Activated CD4-positive, alpha-beta T cell treated with anti-CD3 and anti-CD28 coated beads for 36 hours (primary cell): Measurements from ENCODE around the gene ARL15. TPM values are rescaled to one million over a fixed set of nuclear protein-coding genes. Genes with fewer than 3 reads are reported as not detected.
"Not testable (repeated sequence)": the region's sequence is repeated elsewhere in the genome, so short reads cannot be mapped to it uniquely, and the experiment has no call there.

Experiments used
- ATAC-seq: fragments of 200-7000 bp; cut with Tn5 transposase; one replicate; pipeline ENCODE4 v1.10.0; 2021; ENCODE audit warnings: mild to moderate bottlenecking, moderate library complexity
- CTCF ChIA-PET: fragments of 350-600 bp; sonication (Branson Sonifier 250); formaldehyde crosslinking; loops from one replicate; lab custom pipeline; 2021; ENCODE audit warnings: antibody characterized with exemption; lab: Charles Lee
- POLR2A ChIA-PET: fragments of 350-600 bp; sonication (Branson Sonifier 250); formaldehyde crosslinking; loops from one replicate; lab custom pipeline; 2021; ENCODE audit warnings: antibody characterized with exemption, inconsistent platforms; lab: Charles Lee
- DNase-seq: peaks from one replicate; pipeline ENCODE4 v3.0.0-alpha.2; 2020
- H3K27ac Mint-ChIP-seq: one replicate; pipeline ENCODE4 v1.8.0; 2021; ENCODE audit warnings: mixed read lengths
- H3K27me3 Mint-ChIP-seq: one replicate; pipeline ENCODE4 v1.8.0; 2021; ENCODE audit warnings: mixed read lengths
- H3K36me3 Mint-ChIP-seq: one replicate; pipeline ENCODE4 v1.8.0; 2021; ENCODE audit warnings: low read depth, mixed read lengths
- H3K4me1 Mint-ChIP-seq: one replicate; pipeline ENCODE4 v1.8.0; 2021; ENCODE audit warnings: mixed read lengths
- H3K4me3 Mint-ChIP-seq: one replicate; pipeline ENCODE4 v1.8.0; 2021; ENCODE audit warnings: mild to moderate bottlenecking, moderate library complexity, mixed read lengths
- H3K9me3 Mint-ChIP-seq: one replicate; pipeline ENCODE4 v1.8.0; 2021; ENCODE audit warnings: low read depth, mixed read lengths
- intact Hi-C, 2 experiments: fragments of 100-400 bp; cut with DNase I in 1 of 2; cut with micrococcal nuclease in 1 of 2; formaldehyde crosslinking; loops; one replicate each; pipeline versions ENCODE4 v1.14.2 to v1.15.1; 2022 to 2024; cut with DNase I, micrococcal nuclease
- microRNA-seq: library from miRNA; unstranded; fragments of <30 nt; microRNA quantifications from one replicate; pipeline ENCODE4 v1.2.0, GENCODE V29; 2021; ENCODE audit warnings: borderline replicate concordance
- total RNA-seq, 2 experiments: library from RNA; stranded (reverse); gene quantifications; one replicate each; pipeline ENCODE4 v1.2.3, GENCODE V29; 2021

ARL15 gene
- total RNA-seq, 2 experiments from 2014 or later: 5.4 to 6.7 TPM

DNA sequence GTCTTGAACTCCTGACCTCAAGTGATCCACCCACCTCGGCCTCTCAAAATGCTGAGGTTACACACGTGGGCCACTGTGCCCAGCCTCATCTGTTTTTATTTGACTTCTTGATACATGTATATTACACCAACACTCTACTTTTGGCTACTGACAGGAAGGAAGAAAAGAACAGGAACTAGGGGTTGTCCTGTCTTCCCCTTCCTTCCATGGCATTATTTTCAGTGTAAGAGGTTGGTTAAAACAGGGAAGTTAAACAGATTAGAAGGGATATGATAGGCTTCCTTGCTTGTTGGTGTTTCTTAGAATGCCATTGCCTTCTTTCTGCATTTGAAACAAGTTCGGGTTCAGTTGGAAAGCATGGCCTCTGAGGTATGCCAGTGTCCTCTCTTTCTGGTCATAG lies 437.1 kb downstream of the ARL15 start:
- Mint-ChIP-seq H3K36me3 (no peaks in the 10 kb centered on the region), H3K27me3 (no peaks in the 10 kb centered on the region), H3K27ac (no peak overlapping the region), H3K4me1 (no peaks in the 10 kb centered on the region), H3K4me3 (no peak overlapping the region), H3K9me3 (no peaks in the 10 kb centered on the region)
- POLR2A ChIA-PET: no interaction called here
- DNase-seq: no peak
- CTCF ChIA-PET: no interaction called here
- ATAC-seq: no peak
- intact Hi-C loops: no loop called here

DNA sequence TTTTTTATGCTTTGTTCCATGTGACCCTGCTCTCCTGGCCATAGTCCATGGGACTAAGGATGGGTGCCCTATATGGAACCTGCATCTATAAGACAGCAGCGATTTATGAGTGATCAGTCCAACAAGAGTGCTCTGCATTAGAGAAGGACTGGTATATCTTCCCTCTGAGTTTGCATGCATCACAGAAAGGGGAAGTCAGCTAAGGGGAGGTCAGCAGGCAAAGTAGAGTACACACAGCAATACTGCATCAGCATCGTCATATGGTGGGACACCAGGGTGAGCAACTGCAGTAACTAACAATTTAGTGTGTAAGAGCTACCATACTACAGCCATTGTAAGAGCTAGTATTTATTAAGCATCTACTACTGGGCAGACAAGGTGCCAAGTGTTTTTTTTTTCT lies 438.6 kb downstream of the ARL15 start:
- CTCF ChIA-PET: no interaction called here
- no peaks in the 10 kb centered on the region for H3K9me3 Mint-ChIP-seq
- no peaks in the 10 kb centered on the region for H3K4me1 Mint-ChIP-seq
- no peak for DNase-seq
- intact Hi-C loops: no loop called here
- no peak overlapping the region for H3K4me3 Mint-ChIP-seq
- H3K27me3 Mint-ChIP-seq: peaks cover under 1% of the 10 kb centered on the region
- no peaks in the 10 kb centered on the region for H3K36me3 Mint-ChIP-seq
- POLR2A ChIA-PET: no interaction called here
- no peak for ATAC-seq
- H3K27ac Mint-ChIP-seq: no peak overlapping the region

DNA sequence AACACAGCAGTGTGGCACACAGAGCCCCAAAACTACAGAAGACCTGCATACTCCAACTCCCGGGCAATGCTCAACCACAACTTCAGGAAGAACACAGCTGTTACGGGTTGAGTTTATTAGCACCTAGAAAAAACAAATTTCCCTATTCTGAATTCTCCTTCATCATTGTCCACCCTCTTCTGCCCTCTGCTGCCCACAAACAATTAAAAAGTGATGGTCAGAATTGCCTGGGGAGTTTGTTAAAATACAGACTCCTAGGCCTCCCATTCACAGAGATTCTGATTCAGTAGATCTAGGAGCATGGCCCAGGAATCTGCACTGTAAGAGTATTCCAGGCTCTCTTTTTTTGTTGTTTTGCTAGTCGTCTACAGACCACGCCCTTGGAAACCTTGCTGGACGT lies 439.3 kb downstream of the ARL15 start:
- DNase-seq (no peak), ATAC-seq (no peak)
- intact Hi-C loops: no loop called here
- Mint-ChIP-seq H3K4me1 (no peaks in the 10 kb centered on the region), H3K27ac (no peak overlapping the region), H3K27me3 (peaks cover 3% of the 10 kb centered on the region), H3K4me3 (no peak overlapping the region), H3K36me3 (no peaks in the 10 kb centered on the region), H3K9me3 (peaks cover 2% of the 10 kb centered on the region)
- ChIA-PET CTCF (no interaction called here), POLR2A (no interaction called here)

DNA sequence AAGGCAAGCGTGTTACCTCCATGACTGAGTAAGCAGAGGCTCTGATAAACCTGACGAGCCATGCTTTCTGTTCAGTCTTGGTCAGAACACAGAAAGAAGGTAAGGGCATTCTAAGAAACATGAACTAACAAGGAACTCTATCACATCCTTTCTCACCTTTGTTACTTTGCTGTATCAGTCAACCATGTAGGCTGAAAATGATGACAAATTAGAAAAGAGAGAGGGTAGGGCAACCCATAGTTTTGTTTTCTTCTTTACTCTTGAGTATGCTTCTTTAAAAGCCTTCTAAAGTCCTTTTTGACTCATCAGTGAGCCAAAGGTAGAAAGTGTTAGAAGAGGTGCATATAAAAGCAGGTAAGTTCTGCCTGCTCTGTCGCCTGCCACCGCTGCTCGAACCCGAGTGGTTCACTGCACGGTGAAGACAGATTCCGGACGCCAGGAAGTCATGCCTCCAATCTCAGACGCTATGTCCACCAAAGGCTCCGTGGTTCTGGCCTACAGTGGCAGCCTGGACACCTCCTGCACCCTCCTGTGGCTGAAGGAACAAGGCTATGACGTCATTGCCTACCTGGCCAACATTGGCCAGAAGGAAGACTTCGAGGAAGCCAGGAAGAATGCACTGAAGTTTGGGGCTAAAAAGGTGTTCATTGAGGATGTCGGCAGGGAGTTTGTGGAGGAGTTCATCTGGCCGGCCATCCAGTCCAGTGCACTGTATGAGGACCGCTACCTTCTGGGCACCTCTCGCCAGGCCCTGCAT lies 451.5 kb downstream of the ARL15 start:
- ChIA-PET CTCF (interaction anchor here (0.6 kb wide), 1 partner anchor 536 kb away, joined by 3 read pairs; no protein-coding TSS in a partner anchor), POLR2A (no interaction called here)
- H3K27ac Mint-ChIP-seq: no peak overlapping the region
- H3K27me3 Mint-ChIP-seq: peaks cover 7% of the 10 kb centered on the region
- intact Hi-C loops: no loop called here
- DNase-seq: no peak
- peaks cover 5% of the 10 kb centered on the region for H3K36me3 Mint-ChIP-seq
- no peak overlapping the region for H3K4me3 Mint-ChIP-seq
- ATAC-seq: no peak
- peaks cover 5% of the 10 kb centered on the region for H3K9me3 Mint-ChIP-seq
- H3K4me1 Mint-ChIP-seq: no peaks in the 10 kb centered on the region

DNA sequence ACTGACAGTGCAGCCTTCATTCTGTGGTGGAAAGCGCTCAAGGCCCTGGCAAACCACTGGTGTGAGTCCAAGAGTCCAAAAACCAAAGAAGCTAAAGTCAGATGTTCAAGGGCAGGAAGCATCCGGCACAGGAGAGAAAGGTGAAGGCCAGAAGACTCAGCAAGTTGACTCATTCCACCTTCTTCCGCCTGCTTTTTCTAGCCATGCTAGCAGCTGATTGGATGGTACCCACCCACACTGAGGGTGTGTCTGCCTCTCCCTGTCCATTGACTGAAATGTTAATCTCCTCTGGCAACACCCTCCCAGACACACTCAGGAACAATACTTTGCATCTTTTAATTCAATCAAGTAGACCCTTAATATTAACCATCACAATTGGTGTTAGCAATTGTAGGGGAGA lies 453.9 kb downstream of the ARL15 start:
- peaks cover 5% of the 10 kb centered on the region for H3K36me3 Mint-ChIP-seq
- intact Hi-C loops: no loop called here

DNA sequence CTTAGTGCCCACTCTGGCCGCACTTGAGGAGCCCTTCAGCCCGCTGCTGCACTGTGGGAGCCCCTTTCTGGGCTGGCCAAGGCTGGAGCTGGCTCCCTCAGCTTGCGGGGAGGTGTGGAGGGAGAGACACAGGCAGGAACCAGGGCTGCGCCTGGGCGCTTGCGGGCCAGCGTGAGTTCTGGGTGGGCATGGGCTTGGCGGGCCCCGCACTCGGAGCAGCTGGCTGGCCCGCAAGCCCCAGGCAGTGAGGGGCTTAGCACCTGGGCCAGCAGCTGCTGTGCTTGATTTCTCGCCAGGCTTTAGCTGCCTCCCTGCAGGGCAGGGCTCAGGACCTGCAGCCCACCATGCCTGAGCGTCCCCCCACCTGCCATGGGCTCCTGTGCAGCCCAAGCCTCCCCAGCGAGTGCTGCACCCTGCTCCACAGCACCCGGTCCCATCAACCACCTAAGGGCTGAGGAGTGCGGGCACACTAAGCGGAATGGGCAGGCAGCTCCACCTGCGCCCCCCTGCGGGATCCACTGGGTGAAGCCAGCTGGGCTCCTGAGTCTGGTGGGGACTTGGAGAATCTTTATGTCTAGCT lies 473.4 kb downstream of the ARL15 start:
- POLR2A ChIA-PET: interaction anchor here (0.6 kb wide), 1 partner anchor 404 kb away, joined by 3 read pairs; no protein-coding TSS in a partner anchor
- CTCF ChIA-PET, H3K27me3 Mint-ChIP-seq, ATAC-seq, H3K4me1 Mint-ChIP-seq, H3K4me3 Mint-ChIP-seq, intact Hi-C loops, DNase-seq, H3K27ac Mint-ChIP-seq, H3K9me3 Mint-ChIP-seq, H3K36me3 Mint-ChIP-seq: not testable (repeated sequence)

More for the DNA sequence above, 453.9 kb downstream of the ARL15 start:
- H3K27me3 Mint-ChIP-seq: peaks cover 9% of the 10 kb centered on the region
- DNase-seq: no peak
- no peak overlapping the region for H3K27ac Mint-ChIP-seq
- H3K4me1 Mint-ChIP-seq: no peaks in the 10 kb centered on the region
- ChIA-PET CTCF (no interaction called here), POLR2A (no interaction called here)
- ATAC-seq: no peak
- no peak overlapping the region for H3K4me3 Mint-ChIP-seq
- H3K9me3 Mint-ChIP-seq: peaks cover 5% of the 10 kb centered on the region

DNA sequence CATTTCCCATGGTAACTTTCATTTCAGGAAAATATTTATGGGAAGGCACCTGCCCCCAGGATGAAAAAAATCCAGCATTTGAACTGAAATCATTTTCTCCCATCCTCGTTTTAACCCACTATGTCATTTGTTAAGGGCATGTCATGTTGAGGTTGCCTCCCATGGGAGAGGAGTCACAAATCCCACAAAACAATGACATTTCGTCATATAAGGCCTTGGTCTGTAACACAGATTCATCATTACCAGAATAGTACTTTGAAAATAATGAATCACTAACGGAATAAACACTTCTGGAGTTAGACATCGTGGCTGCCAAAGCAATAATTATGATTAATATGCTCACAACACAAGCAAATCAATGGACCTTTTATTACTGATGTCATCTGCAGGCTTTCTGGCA lies 475.9 kb downstream of the ARL15 start:
- intact Hi-C loops: no loop called here
- Mint-ChIP-seq H3K27ac (no peak overlapping the region), H3K4me3 (no peak overlapping the region), H3K4me1 (no peaks in the 10 kb centered on the region), H3K27me3 (no peaks in the 10 kb centered on the region), H3K36me3 (no peaks in the 10 kb centered on the region), H3K9me3 (peaks cover 3% of the 10 kb centered on the region)
- ChIA-PET CTCF (no interaction called here), POLR2A (no interaction called here)
- ATAC-seq (no peak), DNase-seq (no peak)

Small RNAs within 50 kb of the gene (microRNA-seq; reads per million reads assigned to microRNA genes)
- not detected for gene MIR4459
- gene MIR581: not detected

Other genes starting within 250 kb of the ARL15 start
- not detected for gene HSPB3, start 145.1 kb upstream of the ARL15 start, total RNA-seq
- 1 to 10 TPM; 4.6 to 4.7 TPM for gene SNX18, start 207.2 kb upstream of the ARL15 start, total RNA-seq